Prostate gland (tissue), 2 donors: ENCODE results near the gene DNAH12. TPM values are rescaled to one million over a fixed set of nuclear protein-coding genes. Genes with fewer than 3 reads are reported as not detected.

Experiments used
- DNase-seq: peaks from one replicate; pipeline ENCODE4 v3.0.0-alpha.2; 2019; ENCODE audit warnings: low spot score
- H3K27ac ChIP-seq, 2 donors: fragments of 200-600 bp; sonication (generic); 2 replicates each; pipeline ENCODE4 v1.5.1; 2017 to 2019
- H3K27me3 ChIP-seq: fragments of 200-600 bp; sonication (generic); replicated peaks from 2 replicates; pipeline ENCODE4 v1.5.1; 2019; ENCODE audit not compliant: insufficient read depth
- H3K36me3 ChIP-seq, 2 donors: fragments of 200-600 bp; sonication (generic); 1 replicate in 1 of 2; 2 replicates in 1 of 2; pipeline versions ENCODE4 v1.5.1 to v1.8.1; 2017 to 2019
- H3K4me1 ChIP-seq: fragments of 200-600 bp; sonication (generic); replicated peaks from 2 replicates; pipeline ENCODE4 v1.5.1; 2019
- H3K4me3 ChIP-seq, 2 donors: fragments of 200-600 bp; sonication (generic); 2 replicates each; pipeline ENCODE4 v1.5.1; 2017 to 2019
- H3K9me3 ChIP-seq: fragments of 200-600 bp; sonication (generic); 2 replicates; pipeline ENCODE4 v1.5.1; 2017
- POLR2A ChIP-seq: fragments of 450-650 bp; IDR thresholded peaks from one replicate; pipeline ENCODE4 v1.6.1; 2016; ENCODE audit warnings: antibody characterized with exemption, mild to moderate bottlenecking
- POLR2AphosphoS5 ChIP-seq: sonication (generic); formaldehyde crosslinking; IDR thresholded peaks from one replicate; pipeline ENCODE4 v1.6.1; 2017; ENCODE audit warnings: antibody characterized with exemption
- WGBS: methylation state at CpG from one replicate; pipeline ENCODE4 v1.1.5; 2018; 5-methylcytosine and 5-hydroxymethylcytosine counted together
- intact Hi-C: fragments of 100-400 bp; cut with DNase I; formaldehyde crosslinking; loops from one replicate; pipeline ENCODE4 v1.14.2; 2022
- small RNA-seq, 2 donors: library from RNA; depleted of rRNA; stranded (forward); fragments of <200 nt; gene quantifications; one replicate each; pipeline ENCODE3, GENCODE V24; 2016
- total RNA-seq, 2 donors: library from RNA; depleted of rRNA; stranded (reverse); fragments of >200 nt; gene quantifications; one replicate each; pipeline ENCODE4 v1.1.0, GENCODE V29; 2016
- TF ChIP-seq, protein P1 (sequence below), 4 experiments: fragments of 200-600 bp in 2 of 4; fragments of 450-650 bp in 2 of 4; sonication (generic) in 2 of 4; IDR thresholded peaks; 1 replicate in 3 of 4; 2 replicates in 1 of 4; pipeline ENCODE4 v1.5.1; 2016 to 2019; ENCODE audit warnings: antibody characterized with exemption in 4 of 4, mild to moderate bottlenecking in 2 of 4, moderate library complexity in 2 of 4

DNAH12 gene
- total RNA-seq, 2 donors from 2014 or later: 0.05 to 1.8 TPM

DNA sequence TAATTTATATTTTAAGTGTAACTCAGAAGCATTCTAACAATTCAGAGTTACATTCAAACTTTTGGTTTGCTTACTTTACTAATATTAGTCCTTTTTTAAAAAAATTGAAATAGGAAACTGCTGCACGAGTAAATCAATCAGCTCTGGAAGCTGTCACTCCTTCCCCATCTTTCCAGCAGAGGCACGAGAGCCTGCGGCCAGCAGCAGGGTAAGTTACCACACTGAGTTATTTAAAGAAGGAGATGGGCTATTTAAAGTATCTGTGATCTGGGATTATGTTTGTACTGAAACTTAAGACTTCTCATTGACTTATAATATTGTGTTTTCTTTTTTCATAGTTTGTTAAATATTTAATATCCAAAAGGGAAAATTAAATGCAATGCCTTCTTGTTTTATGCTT, 287.3 kb downstream of the DNAH12 start:
- H3K27me3 ChIP-seq: no peaks in the 10 kb centered on the region
- DNase-seq: no peak
- no peaks in the 10 kb centered on the region for H3K9me3 ChIP-seq
- no peak overlapping the region for H3K27ac ChIP-seq
- no peaks in the 10 kb centered on the region for H3K4me1 ChIP-seq
- TF ChIP-seq, protein P1, sequence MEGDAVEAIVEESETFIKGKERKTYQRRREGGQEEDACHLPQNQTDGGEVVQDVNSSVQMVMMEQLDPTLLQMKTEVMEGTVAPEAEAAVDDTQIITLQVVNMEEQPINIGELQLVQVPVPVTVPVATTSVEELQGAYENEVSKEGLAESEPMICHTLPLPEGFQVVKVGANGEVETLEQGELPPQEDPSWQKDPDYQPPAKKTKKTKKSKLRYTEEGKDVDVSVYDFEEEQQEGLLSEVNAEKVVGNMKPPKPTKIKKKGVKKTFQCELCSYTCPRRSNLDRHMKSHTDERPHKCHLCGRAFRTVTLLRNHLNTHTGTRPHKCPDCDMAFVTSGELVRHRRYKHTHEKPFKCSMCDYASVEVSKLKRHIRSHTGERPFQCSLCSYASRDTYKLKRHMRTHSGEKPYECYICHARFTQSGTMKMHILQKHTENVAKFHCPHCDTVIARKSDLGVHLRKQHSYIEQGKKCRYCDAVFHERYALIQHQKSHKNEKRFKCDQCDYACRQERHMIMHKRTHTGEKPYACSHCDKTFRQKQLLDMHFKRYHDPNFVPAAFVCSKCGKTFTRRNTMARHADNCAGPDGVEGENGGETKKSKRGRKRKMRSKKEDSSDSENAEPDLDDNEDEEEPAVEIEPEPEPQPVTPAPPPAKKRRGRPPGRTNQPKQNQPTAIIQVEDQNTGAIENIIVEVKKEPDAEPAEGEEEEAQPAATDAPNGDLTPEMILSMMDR (IDR thresholded peaks at IDR 0.05): no peak
- TF ChIP-seq POLR2AphosphoS5 (no peak), POLR2A (no peak)
- intact Hi-C loops: no loop called here
- H3K36me3 ChIP-seq: peaks cover 0 to 4% of the 10 kb centered on the region in 2 donors
- no peak overlapping the region for H3K4me3 ChIP-seq
- 83% methylated on average over 3 of the region's 3 CpGs for WGBS

DNA sequence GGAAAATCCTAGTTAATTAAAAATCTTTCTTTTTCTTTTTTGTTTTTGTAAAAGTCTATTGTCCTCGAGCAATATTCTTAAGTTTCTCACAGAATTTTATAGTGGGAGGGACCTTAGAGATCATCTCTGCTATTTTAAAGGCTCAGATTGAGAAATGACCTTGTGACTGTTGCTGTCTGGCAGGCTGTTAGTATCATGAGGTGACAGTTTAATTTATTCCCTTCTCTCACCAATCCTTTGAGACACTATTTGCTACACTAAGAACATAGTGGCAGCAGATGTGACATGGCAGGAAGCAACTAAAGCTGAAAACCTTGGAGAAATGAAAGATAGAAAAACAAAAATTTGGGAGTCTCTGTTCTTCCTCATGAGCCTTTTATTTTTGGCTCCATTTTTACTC, 291.7 kb downstream of the DNAH12 start:
- DNase-seq: no peak
- intact Hi-C loops: no loop called here
- 56% methylated on average over 1 of the region's 1 CpG for WGBS
- Histone ChIP-seq H3K4me3 (no peak overlapping the region), H3K9me3 (no peaks in the 10 kb centered on the region), H3K27ac (no peak overlapping the region), H3K27me3 (no peaks in the 10 kb centered on the region), H3K4me1 (no peaks in the 10 kb centered on the region), H3K36me3 (no peaks in the 10 kb centered on the region)
- TF ChIP-seq, protein P1 (IDR thresholded peaks at IDR 0.05): no peak
- TF ChIP-seq POLR2A: no peak
- no peak for TF ChIP-seq POLR2AphosphoS5

DNA sequence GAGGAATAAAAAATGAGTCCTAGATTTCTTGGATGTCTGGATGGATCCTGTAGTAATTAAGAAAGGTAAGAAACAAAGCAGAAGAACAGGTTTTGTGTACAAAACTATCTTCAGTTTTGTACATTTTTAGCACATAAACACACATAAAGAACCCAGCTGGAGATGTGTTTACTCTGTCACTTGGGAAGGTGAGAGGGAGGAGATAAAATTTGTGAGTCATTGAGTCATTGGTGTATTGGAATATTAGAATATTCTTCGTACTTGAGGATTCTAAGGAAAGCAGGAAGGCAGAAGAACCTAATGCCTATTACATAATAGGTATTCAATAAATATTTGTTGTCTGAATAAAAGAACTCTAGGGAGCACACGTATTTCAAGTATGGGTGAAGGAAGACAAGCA, 299.2 kb downstream of the DNAH12 start:
- WGBS: 71% methylated on average over 2 of the region's 2 CpGs
- intact Hi-C loops: no loop called here
- no peak overlapping the region for H3K4me3 ChIP-seq
- DNase-seq: no peak
- no peaks in the 10 kb centered on the region for H3K36me3 ChIP-seq
- no peaks in the 10 kb centered on the region for H3K9me3 ChIP-seq
- no peaks in the 10 kb centered on the region for H3K4me1 ChIP-seq
- H3K27me3 ChIP-seq: no peaks in the 10 kb centered on the region
- TF ChIP-seq, protein P1 (IDR thresholded peaks at IDR 0.05): no peak
- no peak for TF ChIP-seq POLR2AphosphoS5
- no peak for TF ChIP-seq POLR2A
- H3K27ac ChIP-seq: no peak overlapping the region

Small RNA genes within 50 kb of the gene (small RNA-seq; reads per million reads assigned to genes)
- gene RF00019 (0 reads per million in 2 donors), gene RNU6-108P (0 reads per million in 2 donors), gene RNU6-1181P (0 reads per million in 2 donors), gene RNU6-483P (0 reads per million in 2 donors)

Other genes starting within 250 kb of the DNAH12 start
- gene PDE12, start 11.9 kb upstream of the DNAH12 start, total RNA-seq: 10 to 100 TPM; 22.8 to 23.3 TPM
- 100 to 1,000 TPM; 145 to 163 TPM for gene ARF4, start 53.0 kb upstream of the DNAH12 start, total RNA-seq
- gene DENND6A, start 148.7 kb upstream of the DNAH12 start, total RNA-seq: 10 to 100 TPM; 19.4 to 26.1 TPM
- gene SLMAP, start 212.0 kb upstream of the DNAH12 start, total RNA-seq: 100 to 1,000 TPM in 1 of 2 donors, 10 to 100 TPM in 1; 76.3 to 131 TPM